SH-SY5Y (cell line): ENCODE measurements around the gene SMCHD1.

Source experiments
- GATA2 ChIP-seq: IDR thresholded peaks from 2 replicates; pipeline ENCODE4 v1.6.1; 2011; ENCODE audit warnings: mild to moderate bottlenecking, low read depth, low read length
- GATA3 ChIP-seq: IDR thresholded peaks from 2 replicates; pipeline ENCODE4 v1.6.1; 2011; ENCODE audit warnings: low read depth, mild to moderate bottlenecking, low read length, moderate library complexity

- TF ChIP-seq GATA3 (no peak), GATA2 (no peak)
Observed at GRCh38 chr18:2644535-2644934, 11.0 kb upstream of the SMCHD1 start.
